ENCODE data around the gene NRP2.
A peak's percentile ranks its signal among the peaks of the same experiment; 100 is the strongest.

Gene NRP2

DNA sequence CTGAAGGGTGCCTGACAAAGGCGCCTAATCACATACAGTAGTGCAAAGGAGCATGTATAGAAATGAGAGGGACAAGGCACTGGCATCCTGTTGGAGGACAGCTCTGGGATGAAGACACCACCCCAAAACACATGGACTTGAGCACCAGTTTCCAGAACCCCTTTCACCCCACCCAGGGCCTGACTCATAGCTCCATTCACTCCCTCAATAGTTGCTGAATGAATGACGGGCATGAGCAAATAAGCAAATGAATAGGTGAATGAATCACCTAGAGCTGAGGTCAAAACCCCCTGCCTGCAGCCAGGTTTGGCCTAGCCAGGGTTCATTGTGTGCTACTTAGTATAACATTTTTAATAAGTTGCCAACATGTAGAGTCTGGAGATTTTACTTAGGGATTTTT, 66.3 kb downstream of the NRP2 start:
- no peaks in the 10 kb centered on the region for H3K79me1 ChIP-seq (ENCODE audit: low read depth, low read length)
- H3K9me3 ChIP-seq (replicated peaks in 1 of 2; ENCODE audit: control insufficient read depth in 2 of 2, insufficient read depth in 1 of 2, low read depth in 1 of 2, low read length in 2 of 2) = no peaks in the 10 kb centered on the region
- H2BK120ac ChIP-seq (ENCODE audit: low read depth, low read length) = no peak overlapping the region
- peaks cover 2 to 8% of the 10 kb centered on the region in 2 donors for H3K4me1 ChIP-seq (ENCODE audit: control insufficient read depth in 2 of 2, insufficient read depth in 1 of 2, low read depth in 1 of 2, low read length in 2 of 2)
- WGBS, 2 donors (ENCODE audit: extremely low coverage in 2 of 2, insufficient read length in 2 of 2, insufficient replicate concordance in 1 of 2) = no CpG with 5 or more reads among the region's 2 CpGs
- no peak for DNase-seq (ENCODE audit: low spot score)
- H3K27me3 ChIP-seq (ENCODE audit: control insufficient read depth in 3 of 3, insufficient read depth in 3 of 3, low read depth in 1 of 3, low read length in 3 of 3) = no peaks in the 10 kb centered on the region
- no peak overlapping the region for H4K8ac ChIP-seq (ENCODE audit: low read depth, low read length)
- H3K4me2 ChIP-seq (ENCODE audit: insufficient read depth, low read length, poor library complexity, severe bottlenecking) = no peak overlapping the region
- H2BK15ac ChIP-seq (ENCODE audit: low read length) = no peak overlapping the region
- no peak overlapping the region for H4K91ac ChIP-seq (ENCODE audit: low read depth, low read length, poor library complexity)
- H3K14ac ChIP-seq (ENCODE audit: low read length) = no peak overlapping the region
- H2AK5ac ChIP-seq (ENCODE audit: low read depth, low read length) = no peak overlapping the region
- no peak overlapping the region for H2AFZ ChIP-seq (ENCODE audit: low read length)
- H3K4me3 ChIP-seq (ENCODE audit: low read length in 2 of 2) = no peak overlapping the region
- H3K9ac ChIP-seq (ENCODE audit: low read depth, low read length, poor library complexity) = no peak overlapping the region
- H3K36me3 ChIP-seq (replicated peaks in 1 of 2; ENCODE audit: control insufficient read depth in 2 of 2, insufficient read depth in 2 of 2, low read length in 2 of 2) = peaks cover 4 to 94% of the 10 kb centered on the region in 2 donors
- H2BK5ac ChIP-seq (ENCODE audit: low read length) = no peak overlapping the region
- H3K4ac ChIP-seq (ENCODE audit: low read length) = no peak overlapping the region
- no peak overlapping the region for H2BK12ac ChIP-seq (ENCODE audit: low read length)
- H3K27ac ChIP-seq (replicated peaks; ENCODE audit: low read length) = no peak overlapping the region
- H3K23ac ChIP-seq (ENCODE audit: low read depth, low read length, poor library complexity) = no peak overlapping the region
- no peak overlapping the region for H3K18ac ChIP-seq (ENCODE audit: low read length)

DNA sequence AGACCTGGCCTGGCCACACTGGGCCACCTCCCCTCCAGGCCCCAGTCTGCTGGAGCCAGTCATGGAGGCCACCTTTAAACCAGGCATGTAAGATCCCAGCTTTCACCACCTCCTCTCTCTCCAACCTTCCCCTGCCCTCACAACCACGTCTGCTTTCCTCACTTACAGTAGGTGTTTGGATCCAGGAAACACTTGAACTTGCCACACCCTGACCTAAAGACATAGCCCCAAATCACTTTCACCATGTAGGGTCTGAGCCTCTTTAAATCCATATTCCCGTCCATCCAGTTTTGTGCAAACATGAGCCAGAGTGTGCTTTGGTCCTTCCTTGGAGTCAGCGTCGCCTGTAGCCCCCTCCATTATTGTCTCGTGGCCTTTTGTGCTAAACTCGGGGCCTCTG, 66.8 kb downstream of the NRP2 start:
- Histone ChIP-seq H3K27me3 (ENCODE audit: control insufficient read depth in 3 of 3, insufficient read depth in 3 of 3, low read depth in 1 of 3, low read length in 3 of 3) (no peaks in the 10 kb centered on the region), H3K14ac (ENCODE audit: low read length) (no peak overlapping the region), H2BK5ac (ENCODE audit: low read length) (no peak overlapping the region), H3K4me2 (ENCODE audit: insufficient read depth, low read length, poor library complexity, severe bottlenecking) (no peak overlapping the region), H4K91ac (ENCODE audit: low read depth, low read length, poor library complexity) (no peak overlapping the region), H3K18ac (ENCODE audit: low read length) (no peak overlapping the region), H2BK15ac (ENCODE audit: low read length) (no peak overlapping the region), H3K36me3 (replicated peaks in 1 of 2; ENCODE audit: control insufficient read depth in 2 of 2, insufficient read depth in 2 of 2, low read length in 2 of 2) (peaks cover 4 to 95% of the 10 kb centered on the region in 2 donors), H2BK12ac (ENCODE audit: low read length) (no peak overlapping the region), H3K79me1 (ENCODE audit: low read depth, low read length) (no peaks in the 10 kb centered on the region), H3K23ac (ENCODE audit: low read depth, low read length, poor library complexity) (no peak overlapping the region), H3K4ac (ENCODE audit: low read length) (no peak overlapping the region), H3K4me3 (ENCODE audit: low read length in 2 of 2) (no peak overlapping the region), H3K9me3 (replicated peaks in 1 of 2; ENCODE audit: control insufficient read depth in 2 of 2, insufficient read depth in 1 of 2, low read depth in 1 of 2, low read length in 2 of 2) (no peaks in the 10 kb centered on the region), H3K27ac (replicated peaks; ENCODE audit: low read length) (no peak overlapping the region), H3K4me1 (ENCODE audit: control insufficient read depth in 2 of 2, insufficient read depth in 1 of 2, low read depth in 1 of 2, low read length in 2 of 2) (peaks cover 4 to 8% of the 10 kb centered on the region in 2 donors), H3K9ac (ENCODE audit: low read depth, low read length, poor library complexity) (no peak overlapping the region), H2BK120ac (ENCODE audit: low read depth, low read length) (no peak overlapping the region), H2AFZ (ENCODE audit: low read length) (no peak overlapping the region), H4K8ac (ENCODE audit: low read depth, low read length) (no peak overlapping the region), H2AK5ac (ENCODE audit: low read depth, low read length) (peak overlapping the region; percentile 6)
- no CpG with 5 or more reads among the region's 6 CpGs for WGBS, 2 donors (ENCODE audit: extremely low coverage in 2 of 2, insufficient read length in 2 of 2, insufficient replicate concordance in 1 of 2)
- no peak for DNase-seq (ENCODE audit: low spot score)

DNA sequence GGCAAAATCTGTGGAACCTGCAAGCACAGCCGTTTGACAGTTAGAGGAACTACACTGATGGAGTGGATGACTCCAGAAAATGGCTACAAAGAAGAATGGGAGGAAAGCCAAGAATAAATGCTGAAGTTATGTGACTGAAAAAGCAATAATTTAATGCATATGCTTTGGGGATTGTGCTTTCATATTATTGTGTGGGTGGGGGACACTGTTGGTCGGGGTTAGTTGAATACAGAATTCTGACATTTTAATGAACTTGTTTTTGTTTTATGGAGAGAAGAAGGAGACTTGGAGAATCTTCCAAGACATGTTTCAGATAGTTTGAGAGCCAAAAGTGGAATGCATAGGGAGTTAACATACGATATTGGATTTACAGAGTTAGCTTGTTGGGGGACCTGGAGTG, 68.5 kb downstream of the NRP2 start:
- H2BK15ac ChIP-seq (ENCODE audit: low read length) = no peak overlapping the region
- no peak overlapping the region for H3K4me2 ChIP-seq (ENCODE audit: insufficient read depth, low read length, poor library complexity, severe bottlenecking)
- no peak overlapping the region for H2AFZ ChIP-seq (ENCODE audit: low read length)
- no peaks in the 10 kb centered on the region for H3K79me1 ChIP-seq (ENCODE audit: low read depth, low read length)
- no peak overlapping the region for H3K4ac ChIP-seq (ENCODE audit: low read length)
- H3K4me1 ChIP-seq (ENCODE audit: control insufficient read depth in 2 of 2, insufficient read depth in 1 of 2, low read depth in 1 of 2, low read length in 2 of 2) = peaks cover 13 to 17% of the 10 kb centered on the region in 2 donors
- no peak overlapping the region for H3K23ac ChIP-seq (ENCODE audit: low read depth, low read length, poor library complexity)
- DNase-seq (ENCODE audit: low spot score) = no peak
- H2BK12ac ChIP-seq (ENCODE audit: low read length) = no peak overlapping the region
- H4K8ac ChIP-seq (ENCODE audit: low read depth, low read length) = no peak overlapping the region
- H3K4me3 ChIP-seq (ENCODE audit: low read length in 2 of 2) = no peak overlapping the region
- WGBS, 2 donors (ENCODE audit: extremely low coverage in 2 of 2, insufficient read length in 2 of 2, insufficient replicate concordance in 1 of 2) = no CpG with 5 or more reads among the region's 3 CpGs
- H3K27ac ChIP-seq (replicated peaks; ENCODE audit: low read length) = no peak overlapping the region
- no peak overlapping the region for H4K91ac ChIP-seq (ENCODE audit: low read depth, low read length, poor library complexity)
- H3K18ac ChIP-seq (ENCODE audit: low read length) = no peak overlapping the region
- no peak overlapping the region for H2BK120ac ChIP-seq (ENCODE audit: low read depth, low read length)
- no peak overlapping the region for H3K9ac ChIP-seq (ENCODE audit: low read depth, low read length, poor library complexity)
- H3K14ac ChIP-seq (ENCODE audit: low read length) = no peak overlapping the region
- H2BK5ac ChIP-seq (ENCODE audit: low read length) = no peak overlapping the region
- H3K27me3 ChIP-seq (ENCODE audit: control insufficient read depth in 3 of 3, insufficient read depth in 3 of 3, low read depth in 1 of 3, low read length in 3 of 3) = no peaks in the 10 kb centered on the region
- H2AK5ac ChIP-seq (ENCODE audit: low read depth, low read length) = no peak overlapping the region
- H3K36me3 ChIP-seq (replicated peaks in 1 of 2; ENCODE audit: control insufficient read depth in 2 of 2, insufficient read depth in 2 of 2, low read length in 2 of 2) = peaks cover 4 to 79% of the 10 kb centered on the region in 2 donors
- H3K9me3 ChIP-seq (replicated peaks in 1 of 2; ENCODE audit: control insufficient read depth in 2 of 2, insufficient read depth in 1 of 2, low read depth in 1 of 2, low read length in 2 of 2) = no peaks in the 10 kb centered on the region

DNA sequence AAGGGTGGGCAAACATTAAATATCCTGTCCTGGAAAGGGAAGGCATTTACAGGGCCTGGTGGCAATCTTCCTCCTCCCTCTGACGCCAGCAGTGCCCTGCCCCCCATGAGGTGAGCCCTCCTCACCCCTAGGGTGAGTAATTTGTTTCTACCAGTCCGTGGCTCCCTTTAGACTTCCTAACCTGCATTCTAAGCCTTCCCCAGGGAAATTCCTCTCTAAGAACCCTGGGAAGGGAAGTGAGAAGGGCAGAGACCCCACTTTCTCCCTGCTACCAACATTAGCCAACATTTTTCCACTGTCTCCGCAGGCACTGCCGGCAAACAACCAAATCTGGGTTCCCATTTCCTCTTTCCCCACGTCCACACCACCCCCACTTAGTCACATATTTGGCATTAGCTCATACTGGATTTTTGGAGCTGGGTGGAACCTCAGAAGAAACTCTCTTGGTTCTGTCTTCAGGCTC, 69.3 kb downstream of the NRP2 start:
- Histone ChIP-seq H3K23ac (ENCODE audit: low read depth, low read length, poor library complexity) (no peak overlapping the region), H3K14ac (ENCODE audit: low read length) (no peak overlapping the region), H3K4ac (ENCODE audit: low read length) (no peak overlapping the region), H3K4me2 (ENCODE audit: insufficient read depth, low read length, poor library complexity, severe bottlenecking) (no peak overlapping the region), H3K27ac (replicated peaks; ENCODE audit: low read length) (no peak overlapping the region), H3K18ac (ENCODE audit: low read length) (no peak overlapping the region), H3K4me1 (ENCODE audit: control insufficient read depth in 2 of 2, insufficient read depth in 1 of 2, low read depth in 1 of 2, low read length in 2 of 2) (peaks cover 13 to 18% of the 10 kb centered on the region in 2 donors), H4K8ac (ENCODE audit: low read depth, low read length) (no peak overlapping the region), H3K4me3 (ENCODE audit: low read length in 2 of 2) (no peak overlapping the region), H2AK5ac (ENCODE audit: low read depth, low read length) (no peak overlapping the region), H3K79me1 (ENCODE audit: low read depth, low read length) (no peaks in the 10 kb centered on the region), H2BK12ac (ENCODE audit: low read length) (no peak overlapping the region), H3K9ac (ENCODE audit: low read depth, low read length, poor library complexity) (no peak overlapping the region), H3K36me3 (replicated peaks in 1 of 2; ENCODE audit: control insufficient read depth in 2 of 2, insufficient read depth in 2 of 2, low read length in 2 of 2) (peaks cover 4 to 71% of the 10 kb centered on the region in 2 donors), H2AFZ (ENCODE audit: low read length) (no peak overlapping the region), H3K27me3 (ENCODE audit: control insufficient read depth in 3 of 3, insufficient read depth in 3 of 3, low read depth in 1 of 3, low read length in 3 of 3) (no peaks in the 10 kb centered on the region), H4K91ac (ENCODE audit: low read depth, low read length, poor library complexity) (no peak overlapping the region), H2BK120ac (ENCODE audit: low read depth, low read length) (no peak overlapping the region), H2BK15ac (ENCODE audit: low read length) (no peak overlapping the region), H2BK5ac (ENCODE audit: low read length) (no peak overlapping the region), H3K9me3 (replicated peaks in 1 of 2; ENCODE audit: control insufficient read depth in 2 of 2, insufficient read depth in 1 of 2, low read depth in 1 of 2, low read length in 2 of 2) (no peaks in the 10 kb centered on the region)
- WGBS, 2 donors (ENCODE audit: extremely low coverage in 2 of 2, insufficient read length in 2 of 2, insufficient replicate concordance in 1 of 2) = no CpG with 5 or more reads among the region's 5 CpGs
- no peak for DNase-seq (ENCODE audit: low spot score)

All from neuronal stem cell (in vitro differentiated cells).